Tibial artery (tissue), 4 donors: ENCODE results near the gene FMO2.

ENCODE experiments used
- DNase-seq, 2 donors: peaks; one replicate each; pipeline ENCODE4 v3.0.0-alpha.2; 2019
- H3K27ac ChIP-seq, 2 donors: fragments of 200-600 bp; sonication (generic) in 1 of 2; 1 replicate in 1 of 2; 2 replicates in 1 of 2; pipeline ENCODE4 v1.5.1; 2018 to 2019; ENCODE audit warnings: mild to moderate bottlenecking in 1 of 2
- H3K27me3 ChIP-seq, 2 donors: fragments of 200-600 bp; sonication (generic) in 1 of 2; one replicate each; pipeline versions ENCODE4 v1.5.1 to v1.6.0; 2016 to 2019
- H3K36me3 ChIP-seq, 3 donors: fragments of 200-600 bp; sonication (generic) in 2 of 3; one replicate each; pipeline ENCODE4 v1.5.1; 2016 to 2019; ENCODE audit warnings: mild to moderate bottlenecking in 2 of 3
- H3K4me1 ChIP-seq, 4 donors: fragments of 200-600 bp; sonication (generic) in 2 of 4; 1 replicate in 3 of 4; 2 replicates in 1 of 4; pipeline ENCODE4 v1.5.1; 2016 to 2019
- H3K4me3 ChIP-seq, 2 donors: fragments of 200-600 bp; sonication (generic) in 1 of 2; 1 replicate in 1 of 2; 2 replicates in 1 of 2; pipeline ENCODE4 v1.5.1; 2018 to 2019; ENCODE audit warnings: mild to moderate bottlenecking in 2 of 2
- H3K9me3 ChIP-seq, 3 donors: fragments of 200-600 bp; sonication (generic) in 1 of 3; one replicate each; pipeline ENCODE4 v1.5.1; 2016 to 2019
- intact Hi-C: fragments of 100-400 bp; cut with DNase I; formaldehyde crosslinking; loops from one replicate; pipeline ENCODE4 v1.15.0; 2023; ENCODE audit warnings: low total_unique reads
- TF ChIP-seq, protein P1 (sequence below), 2 experiments: fragments of 200-600 bp in 1 of 2; fragments of 450-650 bp in 1 of 2; IDR thresholded peaks; one replicate each; pipeline ENCODE4 v1.5.1; 2017 to 2019; ENCODE audit warnings: antibody characterized with exemption in 2 of 2, mild to moderate bottlenecking in 1 of 2, moderate library complexity in 1 of 2

FMO2 gene

DNA sequence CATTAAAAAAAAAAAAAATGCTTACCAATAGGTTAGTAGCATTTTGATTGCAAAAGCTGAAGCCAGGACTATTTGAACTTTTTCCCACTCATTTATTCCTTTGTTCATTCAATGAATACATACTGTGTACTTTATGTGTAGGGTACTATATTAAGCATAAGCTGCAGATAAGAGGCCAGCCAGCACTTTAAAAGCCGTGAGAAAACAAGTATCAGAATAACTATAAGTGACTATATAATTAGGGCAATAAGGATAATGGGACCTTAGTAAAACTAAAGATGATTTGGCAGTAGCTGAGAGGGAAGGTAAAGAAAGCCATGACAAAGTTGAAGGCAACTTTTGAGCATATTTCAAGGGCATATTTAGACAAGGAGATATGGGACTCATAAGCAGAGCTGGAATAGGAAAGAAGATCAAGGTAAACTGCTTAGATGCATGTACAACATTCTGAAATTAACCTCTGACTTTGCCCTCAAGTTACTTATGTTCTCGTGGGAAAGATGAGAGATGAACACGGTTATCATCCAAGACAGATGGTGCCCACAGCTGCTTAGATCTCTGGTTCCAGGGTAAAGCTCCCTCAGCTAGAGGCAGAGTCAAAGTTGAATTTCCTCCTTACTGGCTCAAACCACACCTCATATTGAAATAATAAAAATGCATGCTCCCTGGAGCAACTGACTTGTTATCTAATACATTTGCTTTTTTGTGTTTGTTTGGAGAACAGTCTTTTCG lies 44.0 kb upstream of the FMO2 start:
- H3K27me3 ChIP-seq: no peaks in the 10 kb centered on the region
- H3K36me3 ChIP-seq: no peaks in the 10 kb centered on the region
- H3K4me3 ChIP-seq: no peak overlapping the region
- peaks cover 0 to 80% (median 42%) of the 10 kb centered on the region in 4 donors for H3K4me1 ChIP-seq
- DNase-seq: no peak
- TF ChIP-seq, protein P1, sequence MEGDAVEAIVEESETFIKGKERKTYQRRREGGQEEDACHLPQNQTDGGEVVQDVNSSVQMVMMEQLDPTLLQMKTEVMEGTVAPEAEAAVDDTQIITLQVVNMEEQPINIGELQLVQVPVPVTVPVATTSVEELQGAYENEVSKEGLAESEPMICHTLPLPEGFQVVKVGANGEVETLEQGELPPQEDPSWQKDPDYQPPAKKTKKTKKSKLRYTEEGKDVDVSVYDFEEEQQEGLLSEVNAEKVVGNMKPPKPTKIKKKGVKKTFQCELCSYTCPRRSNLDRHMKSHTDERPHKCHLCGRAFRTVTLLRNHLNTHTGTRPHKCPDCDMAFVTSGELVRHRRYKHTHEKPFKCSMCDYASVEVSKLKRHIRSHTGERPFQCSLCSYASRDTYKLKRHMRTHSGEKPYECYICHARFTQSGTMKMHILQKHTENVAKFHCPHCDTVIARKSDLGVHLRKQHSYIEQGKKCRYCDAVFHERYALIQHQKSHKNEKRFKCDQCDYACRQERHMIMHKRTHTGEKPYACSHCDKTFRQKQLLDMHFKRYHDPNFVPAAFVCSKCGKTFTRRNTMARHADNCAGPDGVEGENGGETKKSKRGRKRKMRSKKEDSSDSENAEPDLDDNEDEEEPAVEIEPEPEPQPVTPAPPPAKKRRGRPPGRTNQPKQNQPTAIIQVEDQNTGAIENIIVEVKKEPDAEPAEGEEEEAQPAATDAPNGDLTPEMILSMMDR (IDR thresholded peaks at IDR 0.05): no peak
- H3K27ac ChIP-seq: peak overlapping the region; percentile 78 to 83
- no peaks in the 10 kb centered on the region for H3K9me3 ChIP-seq
- intact Hi-C loops: loop anchor here (10.0 kb wide), 1 partner anchor 74 kb away; no protein-coding TSS in a partner anchor

DNA sequence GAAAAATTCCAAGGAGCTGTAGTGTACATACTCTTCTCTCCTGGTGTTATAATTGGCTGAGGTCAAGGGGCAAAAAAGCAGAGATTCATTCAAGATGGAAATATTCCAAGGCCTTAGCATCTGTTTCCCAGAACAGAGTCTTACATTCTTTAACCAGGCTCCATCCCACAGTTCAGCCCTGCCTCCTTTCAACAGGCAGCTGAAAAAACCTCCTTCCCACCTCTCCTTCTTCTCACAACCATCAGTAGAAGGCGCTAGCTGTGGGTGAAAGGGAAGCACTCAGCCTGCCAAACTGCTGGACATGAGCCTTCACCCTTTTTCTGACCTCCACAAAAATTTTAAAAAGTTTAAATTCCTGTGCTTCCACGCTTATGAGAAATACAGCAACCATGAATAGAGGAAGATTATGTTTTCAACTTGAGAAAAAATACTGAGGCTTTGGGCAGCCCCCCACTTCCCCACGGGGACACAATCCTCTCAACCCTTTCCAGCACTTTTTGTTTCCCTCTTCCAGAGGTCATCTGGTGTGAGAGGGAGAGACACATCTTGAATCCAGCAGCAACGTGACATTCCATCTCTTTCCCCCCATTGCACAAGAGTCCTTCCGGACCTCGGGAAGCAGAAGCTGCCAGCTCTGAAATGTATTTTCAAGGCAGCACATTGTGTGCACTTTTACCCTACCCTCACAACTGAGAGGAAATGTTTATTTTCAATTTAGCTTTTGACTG lies 43.2 kb upstream of the FMO2 start:
- DNase-seq: peak; percentile 81 to 86
- Histone ChIP-seq H3K4me1 (peaks cover 0 to 72% (median 42%) of the 10 kb centered on the region in 4 donors), H3K4me3 (peak overlapping the region in 1 of 2 donors; percentile 16), H3K36me3 (no peaks in the 10 kb centered on the region), H3K27ac (peak overlapping the region; percentile 78 to 83), H3K27me3 (no peaks in the 10 kb centered on the region), H3K9me3 (no peaks in the 10 kb centered on the region)
- intact Hi-C loops: loop anchor here (10.0 kb wide), 1 partner anchor 73 kb away; no protein-coding TSS in a partner anchor
- TF ChIP-seq, protein P1 (IDR thresholded peaks at IDR 0.05): peak in 1 of 2 experiments; percentile 36

DNA sequence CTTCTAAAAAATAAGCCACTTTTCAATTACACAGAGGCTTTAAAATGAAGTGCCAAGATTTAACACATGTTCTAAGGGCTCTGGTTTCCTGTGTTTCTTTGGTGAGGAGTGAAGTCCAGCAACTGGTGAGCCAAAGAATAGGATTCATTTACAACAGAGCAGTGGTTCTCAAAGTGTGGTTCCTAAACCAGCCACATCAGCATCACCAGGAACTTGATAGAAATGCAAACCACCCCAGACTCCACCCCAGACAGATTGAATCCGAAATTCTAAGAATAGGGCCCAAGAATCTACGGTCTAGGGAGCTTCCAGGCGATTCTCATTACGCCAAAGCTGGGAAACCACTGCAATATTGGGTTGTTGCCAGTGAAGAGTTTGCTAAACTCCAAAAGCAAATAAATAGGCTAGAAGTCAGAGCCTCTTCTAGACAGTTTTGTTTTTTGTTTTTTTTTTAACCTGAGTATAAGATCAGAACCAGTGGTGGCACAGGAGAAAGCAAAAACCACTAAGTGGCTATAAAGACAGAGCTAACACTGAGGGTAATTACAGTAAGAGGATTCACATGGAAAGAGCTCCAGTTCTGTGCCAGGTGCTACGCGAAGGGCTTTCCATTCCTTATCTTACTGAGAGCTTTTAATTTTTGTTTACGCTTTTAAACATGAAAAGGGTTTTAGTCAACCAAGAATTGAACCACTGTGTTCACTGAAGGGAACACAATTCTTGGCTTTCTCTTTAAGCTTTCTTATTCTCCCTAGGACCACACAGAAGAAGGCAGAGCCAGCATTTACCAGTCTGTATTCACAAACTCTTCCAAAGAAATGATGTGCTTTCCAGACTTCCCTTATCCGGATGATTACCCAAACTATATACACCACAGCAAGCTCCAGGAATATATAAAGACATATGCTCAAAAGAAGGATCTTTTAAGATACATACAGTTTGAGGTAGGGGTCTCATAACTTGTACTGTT lies 42.4 kb upstream of the FMO2 start:
- H3K36me3 ChIP-seq: no peaks in the 10 kb centered on the region
- peak; percentile 46 to 67 for DNase-seq
- no peaks in the 10 kb centered on the region for H3K9me3 ChIP-seq
- intact Hi-C loops: loop anchor here (10.0 kb wide), 1 partner anchor 72 kb away; no protein-coding TSS in a partner anchor
- TF ChIP-seq, protein P1 (IDR thresholded peaks at IDR 0.05): peak in 1 of 2 experiments; percentile 36
- peaks cover 0 to 64% (median 38%) of the 10 kb centered on the region in 4 donors for H3K4me1 ChIP-seq
- no peaks in the 10 kb centered on the region for H3K27me3 ChIP-seq
- H3K27ac ChIP-seq: peak overlapping the region; percentile 78 to 83
- H3K4me3 ChIP-seq: peak overlapping the region in 1 of 2 donors; percentile 16

DNA sequence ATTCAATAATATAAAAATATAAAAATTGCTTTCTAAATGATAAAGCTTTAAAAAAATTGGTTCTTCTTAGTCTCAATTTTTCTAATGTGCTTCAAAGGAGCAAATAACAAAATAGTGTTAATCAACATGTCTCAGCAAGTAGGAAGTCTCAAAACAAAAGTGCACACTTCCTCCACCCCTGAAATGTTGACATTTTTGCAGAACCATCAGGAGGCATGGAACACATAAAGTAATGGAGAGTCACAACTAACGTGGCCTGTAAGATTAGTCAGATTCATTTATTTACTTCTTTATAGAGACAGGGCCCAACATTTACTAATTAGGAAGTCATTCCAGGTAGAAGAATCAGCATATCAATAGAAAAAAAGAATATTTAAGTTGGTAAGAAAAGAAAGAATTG lies 34.9 kb upstream of the FMO2 start:
- Histone ChIP-seq H3K36me3 (no peaks in the 10 kb centered on the region), H3K27ac (no peak overlapping the region), H3K27me3 (no peaks in the 10 kb centered on the region), H3K9me3 (no peaks in the 10 kb centered on the region), H3K4me1 (no peaks in the 10 kb centered on the region), H3K4me3 (no peak overlapping the region)
- no peak for DNase-seq
- intact Hi-C loops: no loop called here
- TF ChIP-seq, protein P1 (IDR thresholded peaks at IDR 0.05): no peak

DNA sequence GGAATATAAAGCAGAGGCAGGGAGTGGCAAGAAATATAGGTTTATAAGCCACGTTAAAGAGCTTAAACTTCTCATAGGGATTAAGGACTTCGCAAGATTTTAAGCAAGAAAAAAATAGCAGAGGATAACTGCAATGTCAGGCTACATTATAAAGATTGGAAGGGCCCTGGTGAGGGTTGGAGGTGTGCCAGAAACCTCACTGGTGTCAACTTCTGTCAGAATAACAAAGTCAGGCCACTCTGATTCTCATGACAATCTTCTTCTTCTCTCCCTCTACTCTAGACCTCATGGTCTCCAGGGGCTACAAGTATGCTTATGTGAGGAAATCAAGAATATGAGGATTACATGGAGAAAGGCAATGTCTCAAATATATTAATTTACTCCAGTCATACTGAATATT lies 32.6 kb upstream of the FMO2 start:
- Histone ChIP-seq H3K36me3 (no peaks in the 10 kb centered on the region), H3K27me3 (no peaks in the 10 kb centered on the region), H3K27ac (no peak overlapping the region), H3K4me1 (no peaks in the 10 kb centered on the region), H3K9me3 (no peaks in the 10 kb centered on the region), H3K4me3 (no peak overlapping the region)
- TF ChIP-seq, protein P1 (IDR thresholded peaks at IDR 0.05): no peak
- intact Hi-C loops: no loop called here
- DNase-seq: no peak
